Loucy (cell line): ENCODE results near the gene IZUMO1R.

Experiments used
- CTCF ChIP-seq: fragments of 200-600 bp; sonication (generic); conservative IDR thresholded peaks from 2 replicates; pipeline ENCODE4 v1.5.1; 2014; ENCODE audit warnings: mild to moderate bottlenecking, antibody characterized with exemption, low read length
- EZH2phosphoT487 ChIP-seq: fragments of 200-600 bp; IDR thresholded peaks from 2 replicates; pipeline ENCODE4 v1.6.1; 2018; ENCODE audit warnings: antibody characterized with exemption, mild to moderate bottlenecking, moderate library complexity, borderline replicate concordance

- no peak for TF ChIP-seq CTCF
- no peak for TF ChIP-seq EZH2phosphoT487
These were observed 34.3 kb downstream of the IZUMO1R start for GRCh38 chr11:94338651-94339050.
